HL-60 (cell line): ENCODE measurements around the gene RELT.

Experiments used
- DNase-seq, 2 experiments: peaks; one replicate each; pipeline ENCODE4 v3.0.0-alpha.2; 2010 to 2020; ENCODE audit warnings: low read depth in 1 of 2, low spot score in 1 of 2
- H3K27ac ChIP-seq: fragments of 250-450 bp; sonication (Bioruptor Pico); replicated peaks from 2 replicates; pipeline ENCODE4 v1.5.1; 2020; ENCODE audit warnings: mild to moderate bottlenecking, moderate library complexity
- H3K27me3 ChIP-seq: fragments of 250-450 bp; sonication (Bioruptor Pico); 2 replicates; pipeline ENCODE4 v1.5.1; 2021; ENCODE audit warnings: mild to moderate bottlenecking, moderate library complexity; ENCODE audit not compliant: insufficient read depth, poor library complexity, severe bottlenecking
- H3K4me3 ChIP-seq: replicated peaks from 2 replicates; pipeline ENCODE4 v1.5.1; 2011; ENCODE audit warnings: mild to moderate bottlenecking, control low read depth, low read length; ENCODE audit not compliant: insufficient read depth
- CTCF ChIP-seq: IDR thresholded peaks from one replicate; pipeline ENCODE4 v1.5.1; 2011; ENCODE audit warnings: low read length, control low read depth, inconsistent platforms; ENCODE audit not compliant: insufficient read depth
- GABPA ChIP-seq: IDR thresholded peaks from 2 replicates; pipeline ENCODE4 v1.6.1; 2012; ENCODE audit warnings: low read depth
- POLR2AphosphoS5 ChIP-seq: IDR thresholded peaks from 2 replicates; pipeline ENCODE4 v1.6.1; 2012; ENCODE audit warnings: low read depth
- REST ChIP-seq: IDR thresholded peaks from 2 replicates; pipeline ENCODE4 v1.6.1; 2012; ENCODE audit warnings: low read depth; ENCODE audit not compliant: insufficient replicate concordance
- SPI1 ChIP-seq: IDR thresholded peaks from 2 replicates; pipeline ENCODE4 v1.6.1; 2012; ENCODE audit warnings: low read depth, mild to moderate bottlenecking, borderline replicate concordance

The RELT gene

GRCh38 chr11:73426219-73426850, 50.1 kb downstream of the RELT start:
- no peak for DNase-seq
- Histone ChIP-seq H3K4me3 (no peak overlapping the region), H3K27me3 (no peaks in the 10 kb centered on the region), H3K27ac (no peak overlapping the region)
- TF ChIP-seq SPI1, result no peak
- TF ChIP-seq GABPA, result no peak
- no peak for TF ChIP-seq POLR2AphosphoS5
- no peak for TF ChIP-seq CTCF

GRCh38 chr11:73428227-73428626, 52.0 kb downstream of the RELT start:
- Histone ChIP-seq H3K4me3 (no peak overlapping the region), H3K27ac (no peak overlapping the region), H3K27me3 (no peaks in the 10 kb centered on the region)
- DNase-seq, result no peak
- TF ChIP-seq POLR2AphosphoS5 (no peak), REST (no peak), SPI1 (no peak), CTCF (no peak), GABPA (no peak)

- H3K27ac ChIP-seq, result no peak overlapping the region
- TF ChIP-seq POLR2AphosphoS5, result no peak
- no peak for TF ChIP-seq CTCF
- TF ChIP-seq SPI1, result no peak
- no peak for TF ChIP-seq GABPA
- TF ChIP-seq REST, result no peak
- H3K4me3 ChIP-seq, result no peak overlapping the region
- no peaks in the 10 kb centered on the region for H3K27me3 ChIP-seq
- no peak for DNase-seq
These were observed 52.5 kb downstream of the RELT start for GRCh38 chr11:73428699-73429098.

GRCh38 chr11:73429121-73429750, 53.0 kb downstream of the RELT start:
- Histone ChIP-seq H3K4me3 (no peak overlapping the region), H3K27ac (no peak overlapping the region), H3K27me3 (no peaks in the 10 kb centered on the region)
- DNase-seq, result no peak
- TF ChIP-seq POLR2AphosphoS5 (no peak), CTCF (no peak), GABPA (no peak), SPI1 (no peak), REST (no peak)
